A673 (cell line): ENCODE results near the gene ZIC5.

ENCODE experiments used
- EZH2 ChIP-seq: fragments of 200-600 bp; sonication (generic); IDR thresholded peaks from 2 replicates; pipeline ENCODE4 v1.6.1; 2017; ENCODE audit warnings: borderline replicate concordance, low read depth, mild to moderate bottlenecking, mixed read lengths, antibody characterized with exemption, low read length; ENCODE audit not compliant: poor library complexity, severe bottlenecking
- TF ChIP-seq, protein P1 (sequence below): fragments of 300-800, 200-600 bp; sonication (generic); conservative IDR thresholded peaks from 2 replicates; pipeline ENCODE4 v1.5.1; 2017; ENCODE audit warnings: low read depth, mild to moderate bottlenecking, antibody characterized with exemption, low read length, moderate library complexity, mixed read lengths

- TF ChIP-seq, protein P1, sequence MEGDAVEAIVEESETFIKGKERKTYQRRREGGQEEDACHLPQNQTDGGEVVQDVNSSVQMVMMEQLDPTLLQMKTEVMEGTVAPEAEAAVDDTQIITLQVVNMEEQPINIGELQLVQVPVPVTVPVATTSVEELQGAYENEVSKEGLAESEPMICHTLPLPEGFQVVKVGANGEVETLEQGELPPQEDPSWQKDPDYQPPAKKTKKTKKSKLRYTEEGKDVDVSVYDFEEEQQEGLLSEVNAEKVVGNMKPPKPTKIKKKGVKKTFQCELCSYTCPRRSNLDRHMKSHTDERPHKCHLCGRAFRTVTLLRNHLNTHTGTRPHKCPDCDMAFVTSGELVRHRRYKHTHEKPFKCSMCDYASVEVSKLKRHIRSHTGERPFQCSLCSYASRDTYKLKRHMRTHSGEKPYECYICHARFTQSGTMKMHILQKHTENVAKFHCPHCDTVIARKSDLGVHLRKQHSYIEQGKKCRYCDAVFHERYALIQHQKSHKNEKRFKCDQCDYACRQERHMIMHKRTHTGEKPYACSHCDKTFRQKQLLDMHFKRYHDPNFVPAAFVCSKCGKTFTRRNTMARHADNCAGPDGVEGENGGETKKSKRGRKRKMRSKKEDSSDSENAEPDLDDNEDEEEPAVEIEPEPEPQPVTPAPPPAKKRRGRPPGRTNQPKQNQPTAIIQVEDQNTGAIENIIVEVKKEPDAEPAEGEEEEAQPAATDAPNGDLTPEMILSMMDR, result no peak
- TF ChIP-seq EZH2, result no peak
Observed at GRCh38 chr13:99967869-99968520, 3.6 kb downstream of the ZIC5 start.
